Mucosa of stomach (tissue), 1 donor: Measurements from ENCODE around the gene AVEN.

Experiments
- H3K27me3 ChIP-seq: one replicate; pipeline ENCODE4 v1.7.0; 2013; ENCODE audit warnings: mild to moderate bottlenecking, low read length; ENCODE audit not compliant: control insufficient read depth, insufficient read depth
- H3K36me3 ChIP-seq: one replicate; pipeline ENCODE4 v1.7.0; 2013; ENCODE audit warnings: low read length; ENCODE audit not compliant: control insufficient read depth, insufficient read depth
- H3K4me1 ChIP-seq: one replicate; pipeline ENCODE4 v1.7.0; 2013; ENCODE audit warnings: mild to moderate bottlenecking, low read length; ENCODE audit not compliant: control insufficient read depth, insufficient read depth
- H3K4me3 ChIP-seq: one replicate; pipeline ENCODE4 v1.7.0; 2013; ENCODE audit warnings: low read length
- H3K9ac ChIP-seq: one replicate; pipeline ENCODE4 v1.7.0; 2013; ENCODE audit warnings: mild to moderate bottlenecking, low read length, moderate library complexity
- H3K9me3 ChIP-seq: one replicate; pipeline ENCODE4 v1.7.0; 2013; ENCODE audit warnings: mild to moderate bottlenecking, low read length, moderate library complexity; ENCODE audit not compliant: control insufficient read depth
- donor health status: Pancreatic carcinoma.

The AVEN gene

DNA sequence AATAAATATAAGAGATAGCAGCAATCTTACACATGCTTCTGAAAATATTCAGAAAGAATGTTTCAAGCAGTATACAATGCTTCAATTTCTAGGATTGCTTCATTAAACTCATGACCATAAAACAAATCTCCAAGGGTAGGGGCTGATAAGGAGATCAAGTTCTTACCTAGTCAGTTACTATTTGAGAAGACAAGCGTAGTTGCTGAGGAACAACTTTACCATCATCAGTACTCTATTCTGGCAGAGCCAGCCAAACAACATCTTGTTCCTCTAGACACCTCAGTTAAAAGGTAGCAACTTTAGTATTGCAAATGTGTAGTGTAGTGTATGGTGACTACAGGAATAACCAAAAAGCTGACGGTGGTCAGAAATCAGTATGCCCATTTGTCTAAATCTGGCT lies 156.1 kb downstream of the AVEN start:
- no peaks in the 10 kb centered on the region for H3K36me3 ChIP-seq
- no peaks in the 10 kb centered on the region for H3K27me3 ChIP-seq
- no peak overlapping the region for H3K4me3 ChIP-seq
- no peaks in the 10 kb centered on the region for H3K4me1 ChIP-seq
- no peak overlapping the region for H3K9ac ChIP-seq
- no peaks in the 10 kb centered on the region for H3K9me3 ChIP-seq

DNA sequence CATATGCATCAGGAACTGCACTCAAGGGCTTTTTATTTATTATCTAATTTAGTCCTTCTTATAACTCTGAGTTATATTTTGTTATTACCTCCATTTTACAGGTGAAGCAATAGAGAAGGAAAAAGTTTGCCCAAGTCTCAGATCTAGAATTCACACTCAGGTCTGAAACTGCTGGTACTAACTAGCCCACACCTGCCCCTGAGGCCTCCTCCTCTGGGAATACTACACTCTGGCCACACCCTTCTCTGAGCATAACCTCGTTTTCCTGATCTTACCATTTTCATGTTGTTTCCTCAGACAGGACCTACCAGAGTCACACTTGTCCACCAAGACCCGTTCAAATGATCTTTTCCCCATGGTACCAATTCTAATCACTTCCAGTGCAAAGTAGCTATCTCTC lies 164.8 kb downstream of the AVEN start:
- Histone ChIP-seq H3K9ac (no peak overlapping the region), H3K4me1 (no peaks in the 10 kb centered on the region), H3K27me3 (no peaks in the 10 kb centered on the region), H3K4me3 (no peak overlapping the region), H3K36me3 (no peaks in the 10 kb centered on the region), H3K9me3 (no peaks in the 10 kb centered on the region)

- Histone ChIP-seq H3K4me1 (no peaks in the 10 kb centered on the region), H3K9ac (no peak overlapping the region), H3K36me3 (no peaks in the 10 kb centered on the region), H3K4me3 (no peak overlapping the region), H3K27me3 (no peaks in the 10 kb centered on the region), H3K9me3 (no peaks in the 10 kb centered on the region)
Measured at GRCh38 chr15:33872416-33873106, 166.4 kb downstream of the AVEN start.

DNA sequence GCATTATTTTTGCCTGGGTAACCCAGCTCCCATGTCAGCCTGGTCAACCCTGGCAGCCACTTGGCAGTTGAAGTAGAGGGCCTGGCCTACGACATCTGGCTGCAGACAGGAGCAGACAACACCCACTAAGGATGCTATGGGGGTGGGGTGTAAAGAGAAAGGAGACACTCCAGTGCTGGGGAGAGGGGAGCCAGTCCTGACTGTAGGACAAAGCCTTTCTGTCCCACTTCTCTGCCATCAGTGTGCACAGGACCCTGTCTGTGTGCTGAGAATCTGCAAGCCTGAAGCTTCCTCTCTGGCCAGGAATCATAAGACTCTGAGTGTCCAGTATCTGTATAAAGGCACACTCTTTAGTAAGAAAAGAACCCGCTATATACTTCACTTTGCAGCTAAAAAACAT lies 167.0 kb downstream of the AVEN start:
- no peaks in the 10 kb centered on the region for H3K4me1 ChIP-seq
- H3K4me3 ChIP-seq: no peak overlapping the region
- no peaks in the 10 kb centered on the region for H3K36me3 ChIP-seq
- H3K9ac ChIP-seq: no peak overlapping the region
- no peaks in the 10 kb centered on the region for H3K27me3 ChIP-seq
- H3K9me3 ChIP-seq: no peaks in the 10 kb centered on the region

DNA sequence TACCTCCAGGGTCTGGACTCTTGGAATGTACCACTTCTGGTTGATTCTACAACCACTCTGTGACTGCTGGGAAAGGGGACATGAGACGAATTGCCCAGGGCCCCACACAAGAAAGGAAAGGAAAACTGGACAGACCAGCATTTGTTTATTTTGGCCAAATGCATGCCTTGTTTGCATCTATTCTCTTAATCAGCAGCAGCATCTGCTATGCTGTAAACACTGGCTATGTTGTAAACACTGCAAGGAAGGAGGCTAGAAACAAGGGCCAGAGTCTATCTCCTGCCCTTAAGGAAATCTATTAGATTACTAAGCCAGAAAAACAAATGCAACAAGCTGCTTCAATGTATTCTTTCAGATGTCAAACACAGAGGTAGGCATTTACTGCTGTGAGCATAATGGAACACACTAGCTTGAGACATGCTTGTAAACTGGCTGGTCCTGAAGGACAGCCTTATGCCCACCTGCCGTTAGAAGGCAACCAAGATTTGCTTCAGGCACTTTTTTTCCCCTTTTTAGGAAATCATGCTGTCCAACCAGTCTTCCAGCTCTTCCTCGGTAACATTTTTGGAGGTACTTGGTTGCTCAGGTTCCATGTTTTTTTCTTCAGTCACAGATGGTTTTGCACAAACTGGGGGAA lies 172.8 kb downstream of the AVEN start:
- Histone ChIP-seq H3K27me3 (no peaks in the 10 kb centered on the region), H3K9ac (no peak overlapping the region), H3K4me1 (no peaks in the 10 kb centered on the region), H3K9me3 (no peaks in the 10 kb centered on the region), H3K4me3 (no peak overlapping the region), H3K36me3 (no peaks in the 10 kb centered on the region)

DNA sequence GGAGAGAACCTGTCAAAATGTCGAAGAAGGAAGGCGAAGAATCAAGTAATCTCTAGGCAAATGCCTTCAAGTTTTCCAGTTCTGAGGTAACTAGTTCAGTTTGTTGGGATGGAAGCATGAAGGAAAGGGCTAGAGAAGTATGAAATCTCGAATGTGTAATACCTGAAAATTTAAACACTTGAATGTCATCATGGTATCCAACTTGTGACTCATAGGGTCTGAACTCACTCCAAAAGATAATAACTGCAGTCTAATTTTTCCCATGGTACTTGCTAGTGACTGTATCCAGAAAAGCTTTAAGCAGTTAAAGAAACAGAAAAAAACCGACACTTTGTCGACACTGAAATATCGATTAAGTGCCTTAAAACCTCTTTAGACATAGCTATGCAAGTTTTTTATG lies 173.6 kb downstream of the AVEN start:
- Histone ChIP-seq H3K4me1 (no peaks in the 10 kb centered on the region), H3K36me3 (no peaks in the 10 kb centered on the region), H3K9me3 (no peaks in the 10 kb centered on the region), H3K9ac (no peak overlapping the region), H3K4me3 (no peak overlapping the region), H3K27me3 (no peaks in the 10 kb centered on the region)

- Histone ChIP-seq H3K36me3 (no peaks in the 10 kb centered on the region), H3K4me1 (no peaks in the 10 kb centered on the region), H3K9me3 (no peaks in the 10 kb centered on the region), H3K27me3 (no peaks in the 10 kb centered on the region), H3K4me3 (no peak overlapping the region), H3K9ac (no peak overlapping the region)
Measured at GRCh38 chr15:33864360-33865075, 174.5 kb downstream of the AVEN start.

- Histone ChIP-seq H3K9me3 (no peaks in the 10 kb centered on the region), H3K36me3 (no peaks in the 10 kb centered on the region), H3K27me3 (no peaks in the 10 kb centered on the region), H3K4me3 (no peak overlapping the region), H3K4me1 (no peaks in the 10 kb centered on the region), H3K9ac (no peak overlapping the region)
Measured at GRCh38 chr15:33860754-33861153, 178.2 kb downstream of the AVEN start.

GRCh38 chr15:33859992-33860545 lies 178.9 kb downstream of the AVEN start:
- H3K9ac ChIP-seq: no peak overlapping the region
- no peaks in the 10 kb centered on the region for H3K9me3 ChIP-seq
- H3K4me3 ChIP-seq: no peak overlapping the region
- H3K36me3 ChIP-seq: no peaks in the 10 kb centered on the region
- H3K4me1 ChIP-seq: no peaks in the 10 kb centered on the region
- H3K27me3 ChIP-seq: no peaks in the 10 kb centered on the region

- Histone ChIP-seq H3K4me1 (no peaks in the 10 kb centered on the region), H3K27me3 (no peaks in the 10 kb centered on the region), H3K4me3 (no peak overlapping the region), H3K9me3 (no peaks in the 10 kb centered on the region), H3K36me3 (no peaks in the 10 kb centered on the region), H3K9ac (no peak overlapping the region)
Measured at GRCh38 chr15:33858836-33859235, 180.2 kb downstream of the AVEN start.

GRCh38 chr15:33857726-33858125 lies 181.3 kb downstream of the AVEN start:
- no peak overlapping the region for H3K9ac ChIP-seq
- no peak overlapping the region for H3K4me3 ChIP-seq
- H3K9me3 ChIP-seq: no peaks in the 10 kb centered on the region
- no peaks in the 10 kb centered on the region for H3K27me3 ChIP-seq
- H3K4me1 ChIP-seq: no peaks in the 10 kb centered on the region
- H3K36me3 ChIP-seq: no peaks in the 10 kb centered on the region

GRCh38 chr15:33852570-33852969 lies 186.4 kb downstream of the AVEN start:
- Histone ChIP-seq H3K27me3 (no peaks in the 10 kb centered on the region), H3K36me3 (no peaks in the 10 kb centered on the region), H3K4me1 (peaks cover 5% of the 10 kb centered on the region), H3K4me3 (no peak overlapping the region), H3K9me3 (no peaks in the 10 kb centered on the region), H3K9ac (no peak overlapping the region)
